HCT116 (cell line): ENCODE results near the gene BRD4. TPM values are rescaled to one million over a fixed set of nuclear protein-coding genes. Genes with fewer than 3 reads are reported as not detected.

Experiments
- ATAC-seq: fragments of 200-7000 bp; cut with Tn5 transposase; 2 replicates; pipeline ENCODE4 v1.9.1; 2020; ENCODE audit warnings: mild to moderate bottlenecking, moderate library complexity
- BruUV-seq: library from RNA; stranded (reverse); fragments of 400-500 nt; replicated peaks from 2 replicates; lab custom pipeline; 2021; lab: Mats Ljungman, UMichigan
- CTCF ChIA-PET: fragments of 300-600 bp; sonication (Branson Sonifier 250); formaldehyde crosslinking; loops from one replicate; lab custom pipeline; 2021; ENCODE audit warnings: antibody characterized with exemption; lab: Charles Lee
- POLR2A ChIA-PET: fragments of 300-600, 350-600 bp; sonication (Branson Sonifier 250); formaldehyde crosslinking; loops from one replicate; lab custom pipeline; 2021; ENCODE audit warnings: antibody characterized with exemption; lab: Charles Lee
- RAD21 ChIA-PET, 2 experiments: fragments of 300-600 bp; sonication (Branson Sonifier 250); formaldehyde crosslinking; loops; one replicate each; lab custom pipeline; 2023; ENCODE audit warnings: low total read pairs in 2 of 2; ENCODE audit not compliant: uncharacterized antibody in 2 of 2, unreplicated experiment in 2 of 2, low non-redundant PET in 1 of 2; lab: Charles Lee
- DNase-seq: peaks from one replicate; pipeline ENCODE4 v3.0.0-alpha.2; 2010; ENCODE audit warnings: low read depth, low spot score
- H2AFZ ChIP-seq: fragments of 200-600 bp; shearing (Covaris generic), sonication (generic); 2 replicates; pipeline ENCODE4 v1.6.1; 2017; ENCODE audit warnings: low read depth, mixed run types, mixed read lengths, antibody characterized with exemption, low read length; ENCODE audit not compliant: poor library complexity, severe bottlenecking
- H3K27ac ChIP-seq: 2 replicates; pipeline ENCODE4 v1.5.1; 2012; ENCODE audit warnings: low read depth, low read length
- H3K27me3 ChIP-seq: fragments of 200-600 bp; sonication (generic); 2 replicates; pipeline ENCODE4 v1.6.1; 2016; ENCODE audit warnings: mixed run types, low read length, mixed read lengths; ENCODE audit not compliant: insufficient read depth
- H3K36me3 ChIP-seq, 2 experiments: fragments of 200-500 bp in 1 of 2; fragments of 200-600 bp in 1 of 2; sonication (Bioruptor generic) in 1 of 2; sonication (generic) in 1 of 2; 2 replicates each; pipeline versions ENCODE4 v1.5.1 to v1.6.1; 2014 to 2016; ENCODE audit warnings: low read length in 2 of 2, inconsistent platforms in 1 of 2, mixed read lengths in 1 of 2, mixed run types in 1 of 2; ENCODE audit not compliant: insufficient read depth in 2 of 2, control insufficient read depth in 1 of 2
- H3K4me1 ChIP-seq, 2 experiments: fragments of 200-600 bp in 1 of 2; sonication (generic) in 1 of 2; 2 replicates each; pipeline versions ENCODE4 v1.5.1 to v1.6.1; 2012 to 2017; ENCODE audit warnings: low read length in 2 of 2, inconsistent platforms in 1 of 2, mild to moderate bottlenecking in 1 of 2, mixed read lengths in 1 of 2, mixed run types in 1 of 2, moderate library complexity in 1 of 2; ENCODE audit not compliant: insufficient read depth in 2 of 2, control insufficient read depth in 1 of 2
- H3K4me2 ChIP-seq: fragments of 200-600 bp; sonication (generic); 2 replicates; pipeline ENCODE4 v1.6.1; 2017; ENCODE audit warnings: mixed run types, low read length, mixed read lengths
- H3K4me3 ChIP-seq, 2 experiments: fragments of 200-600 bp in 1 of 2; sonication (generic) in 1 of 2; replicated peaks in 1 of 2; 2 replicates each; pipeline ENCODE4 v1.5.1; 2011 to 2016; ENCODE audit warnings: low read length in 2 of 2, control low read depth in 1 of 2, low read depth in 1 of 2, mild to moderate bottlenecking in 1 of 2, mixed read lengths in 1 of 2, mixed run types in 1 of 2
- H3K79me2 ChIP-seq: fragments of 200-600 bp; sonication (generic); 2 replicates; pipeline ENCODE4 v1.6.1; 2017; ENCODE audit warnings: mild to moderate bottlenecking, mixed run types, low read length, moderate library complexity, mixed read lengths; ENCODE audit not compliant: insufficient read depth
- H3K9ac ChIP-seq: fragments of 200-600 bp; sonication (generic); 2 replicates; pipeline ENCODE4 v1.6.1; 2016; ENCODE audit warnings: low read length, mixed read lengths
- H3K9me2 ChIP-seq: fragments of 200-600 bp; sonication (generic), shearing (Covaris generic); 2 replicates; pipeline ENCODE4 v1.6.1; 2017; ENCODE audit warnings: mixed run types, mild to moderate bottlenecking, moderate library complexity; ENCODE audit not compliant: insufficient read depth
- H3K9me3 ChIP-seq, 2 experiments: fragments of 200-500 bp in 1 of 2; fragments of 200-600 bp in 1 of 2; sonication (Bioruptor generic) in 1 of 2; sonication (generic) in 1 of 2; 2 replicates each; pipeline ENCODE4 v1.6.1; 2014 to 2017; ENCODE audit warnings: low read length in 2 of 2, mixed read lengths in 2 of 2, inconsistent platforms in 1 of 2, low read depth in 1 of 2, mild to moderate bottlenecking in 1 of 2, mixed run types in 1 of 2, moderate library complexity in 1 of 2; ENCODE audit not compliant: control insufficient read depth in 1 of 2, insufficient read depth in 1 of 2
- H4K20me1 ChIP-seq: fragments of 200-600 bp; sonication (generic), shearing (Covaris generic); 2 replicates; pipeline ENCODE4 v1.6.1; 2017; ENCODE audit warnings: mixed run types, mild to moderate bottlenecking, moderate library complexity; ENCODE audit not compliant: insufficient read depth
- CTCF ChIP-seq, 3 experiments: fragments of 200-600 bp in 1 of 3; sonication (generic) in 1 of 3; IDR thresholded peaks in 2 of 3; conservative IDR thresholded peaks in 1 of 3; 2 replicates each; pipeline ENCODE4 v1.5.1; 2012 to 2017; ENCODE audit warnings: low read depth in 2 of 3, low read length in 2 of 3, antibody characterized with exemption in 1 of 3, borderline replicate concordance in 1 of 3, control low read depth in 1 of 3, mild to moderate bottlenecking in 1 of 3, mixed read lengths in 1 of 3, mixed run types in 1 of 3, moderate library complexity in 1 of 3; ENCODE audit not compliant: insufficient read depth in 1 of 3
- EZH2phosphoT487 ChIP-seq: fragments of 200-600 bp; IDR thresholded peaks from 2 replicates; pipeline ENCODE4 v1.6.1; 2018; ENCODE audit warnings: antibody characterized with exemption, borderline replicate concordance
- RAD21 ChIP-seq: IDR thresholded peaks from 2 replicates; pipeline ENCODE4 v1.6.1; 2012; ENCODE audit warnings: low read depth, mild to moderate bottlenecking
- REST ChIP-seq: IDR thresholded peaks from 2 replicates; pipeline ENCODE4 v1.6.1; 2012; ENCODE audit warnings: low read depth
- SIN3A ChIP-seq: IDR thresholded peaks from 2 replicates; pipeline ENCODE4 v1.6.1; 2012; ENCODE audit warnings: low read depth
- YY1 ChIP-seq: IDR thresholded peaks from 2 replicates; pipeline ENCODE4 v1.6.1; 2011; ENCODE audit warnings: low read length, low read depth, moderate library complexity, mild to moderate bottlenecking; ENCODE audit not compliant: insufficient replicate concordance; ENCODE audit errors: extremely low read depth
- ZFX ChIP-seq: fragments of 450-650 bp; IDR thresholded peaks from 2 replicates; pipeline ENCODE4 v1.6.1; 2017
- intact Hi-C: fragments of 100-400 bp; cut with micrococcal nuclease; formaldehyde crosslinking; loops from 2 replicates; pipeline ENCODE4 v1.10.0; 2022
- total RNA-seq: library from RNA; stranded (reverse); gene quantifications from one replicate; pipeline ENCODE4 v1.2.1, GENCODE V29; 2021; ENCODE audit not compliant: unreplicated experiment

BRD4 gene
- total RNA-seq, 1 experiment from 2014 or later = 52.9 TPM

- Histone ChIP-seq H3K9me3 (no peaks in the 10 kb centered on the region), H3K4me3 (no peak overlapping the region), H3K36me3 (peaks cover 0 to 2% of the 10 kb centered on the region in 2 experiments; a peak in 2 of 4 replicates), H3K79me2 (peaks cover 18% of the 10 kb centered on the region; the same call in 1 of the 2 replicates), H3K4me2 (peak overlapping the region; percentile 40), H3K9me2 (no peaks in the 10 kb centered on the region), H3K27ac (no peak overlapping the region), H3K4me1 (peaks cover 14 to 28% of the 10 kb centered on the region in 2 experiments), H3K27me3 (no peaks in the 10 kb centered on the region), H3K9ac (no peak overlapping the region), H4K20me1 (no peaks in the 10 kb centered on the region), H2AFZ (no peak overlapping the region)
- ChIA-PET RAD21 (interaction anchor here in 1 of 2 experiments (0.5 kb wide), 1 partner anchor 173 kb away, joined by 3 read pairs; no protein-coding TSS in a partner anchor), POLR2A (no interaction called here), CTCF (interaction anchor here (1.0 to 1.7 kb wide), 4 partner anchors 10 to 150 kb away, joined by 3 to 4 read pairs (median 4); no protein-coding TSS in a partner anchor)
- intact Hi-C loops = no loop called here
- TF ChIP-seq EZH2phosphoT487 (no peak), REST (no peak), YY1 (no peak), RAD21 (peak; percentile 25; the same call in 1 of the 2 replicates), ZFX (no peak), SIN3A (no peak), CTCF (IDR thresholded peaks at IDR 0.05 in 2 of 3, conservative IDR thresholded peaks at IDR 0.05 in 1 of 3; ENCODE audit: borderline replicate concordance in 1 of 3, insufficient read depth in 1 of 3, low read depth in 2 of 3, low read length in 2 of 3) (0 out of 6 replicates have a peak, but pooled peaks of 2 of the 3 experiments have one; percentile 1 to 9)
- BruUV-seq = no TSS peak
- ATAC-seq (peak; percentile 8), DNase-seq (no peak)
Observed at GRCh38 chr19:15249528-15249874, 82.8 kb downstream of the BRD4 start.
